IMR-90 (cell line): ENCODE measurements around the gene CHD2. TPM values are rescaled to one million over a fixed set of nuclear protein-coding genes. Genes with fewer than 3 reads are reported as not detected.
A peak's percentile ranks its signal among the peaks of the same experiment; 100 is the strongest.

Source experiments
- ATAC-seq: fragments of 200-7000 bp; cut with Tn5 transposase; 2 replicates; pipeline ENCODE4 v1.9.1; 2020; ENCODE audit warnings: low read depth, mild to moderate bottlenecking, moderate library complexity
- BruUV-seq: library from RNA; stranded (reverse); fragments of 400-500 nt; replicated peaks from 2 replicates; lab custom pipeline; 2021; lab: Mats Ljungman, UMichigan
- CTCF ChIA-PET: fragments of 300-600 bp; formaldehyde crosslinking; extraction: SDS; loops from one replicate; lab custom pipeline; 2021; ENCODE audit warnings: antibody characterized with exemption; lab: Yijun Ruan, JAX
- POLR2A ChIA-PET: fragments of 300-600 bp; sonication (Branson Sonifier 250); formaldehyde crosslinking; loops from one replicate; lab custom pipeline; 2022; ENCODE audit warnings: antibody characterized with exemption; ENCODE audit not compliant: unreplicated experiment; lab: Charles Lee
- DNase-seq: peaks from one replicate; pipeline ENCODE4 v3.0.0; 2013
- H2AFZ ChIP-seq: replicated peaks from 2 replicates; pipeline ENCODE3; 2013; ENCODE audit warnings: low read length, mild to moderate bottlenecking; ENCODE audit not compliant: poor library complexity
- H2AK5ac ChIP-seq: 2 replicates; pipeline ENCODE4 v1.6.1; 2013; ENCODE audit warnings: low read depth, low read length, inconsistent platforms
- H2AK9ac ChIP-seq: replicated peaks from 2 replicates; pipeline ENCODE3; 2013; ENCODE audit warnings: mild to moderate bottlenecking, low read depth, low read length, moderate library complexity; ENCODE audit not compliant: poor library complexity
- H2BK120ac ChIP-seq: 2 replicates; pipeline ENCODE4 v1.6.1; 2013; ENCODE audit warnings: low read depth, low read length, inconsistent platforms
- H2BK15ac ChIP-seq: 3 replicates; pipeline ENCODE4 v1.6.1; 2013; ENCODE audit warnings: low read depth, low read length, inconsistent platforms
- H2BK20ac ChIP-seq: 2 replicates; pipeline ENCODE4 v1.6.1; 2013; ENCODE audit warnings: low read depth, mild to moderate bottlenecking, inconsistent platforms, low read length, moderate library complexity
- H2BK5ac ChIP-seq: 2 replicates; pipeline ENCODE4 v1.6.1; 2013; ENCODE audit warnings: mild to moderate bottlenecking, low read depth, low read length, inconsistent platforms; ENCODE audit not compliant: poor library complexity, severe bottlenecking
- H3K14ac ChIP-seq: replicated peaks from 2 replicates; pipeline ENCODE4 v1.6.1; 2013; ENCODE audit warnings: low read depth, low read length, inconsistent platforms
- H3K18ac ChIP-seq: 2 replicates; pipeline ENCODE4 v1.6.1; 2013; ENCODE audit warnings: low read depth, low read length, control low read depth
- H3K23ac ChIP-seq: 2 replicates; pipeline ENCODE4 v1.6.1; 2013; ENCODE audit warnings: low read depth, low read length, inconsistent platforms
- H3K27ac ChIP-seq: 2 replicates; pipeline ENCODE4 v1.5.1; 2013; ENCODE audit warnings: mild to moderate bottlenecking, control low read depth, low read length; ENCODE audit not compliant: insufficient read depth
- H3K27me3 ChIP-seq: 2 replicates; pipeline ENCODE4 v1.6.1; 2013; ENCODE audit warnings: low read length; ENCODE audit not compliant: control insufficient read depth, insufficient read depth
- H3K36me3 ChIP-seq: 2 replicates; pipeline ENCODE4 v1.6.1; 2013; ENCODE audit warnings: low read length, mixed read lengths; ENCODE audit not compliant: control insufficient read depth, insufficient read depth
- H3K4ac ChIP-seq: 2 replicates; pipeline ENCODE4 v1.6.1; 2013; ENCODE audit warnings: low read depth, low read length, inconsistent platforms
- H3K4me1 ChIP-seq: 2 replicates; pipeline ENCODE4 v1.6.1; 2013; ENCODE audit warnings: low read length, mixed read lengths; ENCODE audit not compliant: control insufficient read depth, insufficient read depth
- H3K4me2 ChIP-seq: 2 replicates; pipeline ENCODE4 v1.6.1; 2013; ENCODE audit warnings: low read depth, mild to moderate bottlenecking, control low read depth, low read length, moderate library complexity
- H3K4me3 ChIP-seq: 2 replicates; pipeline ENCODE4 v1.5.1; 2013; ENCODE audit warnings: low read depth, mild to moderate bottlenecking, control low read depth, low read length, moderate library complexity; ENCODE audit not compliant: insufficient read depth
- H3K56ac ChIP-seq: 2 replicates; pipeline ENCODE4 v1.6.1; 2013; ENCODE audit warnings: low read length, inconsistent platforms; ENCODE audit not compliant: insufficient read depth; ENCODE audit errors: extremely low read depth
- H3K79me1 ChIP-seq, 2 experiments: 2 replicates each; pipeline ENCODE4 v1.6.1; 2013; ENCODE audit warnings: low read length in 2 of 2, inconsistent platforms in 1 of 2, low read depth in 1 of 2
- H3K9ac ChIP-seq: 2 replicates; pipeline ENCODE4 v1.6.1; 2013; ENCODE audit warnings: low read depth, low read length, control low read depth
- H3K9me1 ChIP-seq: 2 replicates; pipeline ENCODE4 v1.6.1; 2013; ENCODE audit warnings: low read length, inconsistent platforms; ENCODE audit not compliant: insufficient read depth
- H3K9me3 ChIP-seq: 2 replicates; pipeline ENCODE4 v1.6.1; 2013; ENCODE audit warnings: low read length; ENCODE audit not compliant: control insufficient read depth, insufficient read depth
- H4K20me1 ChIP-seq: 2 replicates; pipeline ENCODE4 v1.6.1; 2013; ENCODE audit warnings: low read length, inconsistent platforms; ENCODE audit not compliant: insufficient read depth
- H4K5ac ChIP-seq: 2 replicates; pipeline ENCODE4 v1.6.1; 2013; ENCODE audit warnings: mild to moderate bottlenecking, low read depth, low read length, control low read depth
- H4K8ac ChIP-seq, 2 experiments: 2 replicates each; pipeline ENCODE4 v1.6.1; 2013; ENCODE audit warnings: low read depth in 2 of 2, low read length in 2 of 2, control low read depth in 1 of 2, inconsistent platforms in 1 of 2
- H4K91ac ChIP-seq: 2 replicates; pipeline ENCODE4 v1.6.1; 2013; ENCODE audit warnings: low read depth, low read length, inconsistent platforms; ENCODE audit not compliant: insufficient read depth
- CHD1 ChIP-seq: IDR thresholded peaks from 2 replicates; pipeline ENCODE4 v1.6.1; 2012; ENCODE audit warnings: low read depth, low read length, improper control_type of control experiment
- RAD21 ChIP-seq: IDR thresholded peaks from 2 replicates; pipeline ENCODE4 v1.6.1; 2012; ENCODE audit warnings: low read length, improper control_type of control experiment
- RFX5 ChIP-seq: IDR thresholded peaks from 2 replicates; pipeline ENCODE4 v1.8.0; 2012; ENCODE audit warnings: low read depth, mild to moderate bottlenecking, low read length, moderate library complexity
- WGBS, 2 experiments: methylation state at CpG; one replicate each; pipeline versions ENCODE4 v1.1.5 to v1.1.7; 2013; ENCODE audit warnings: missing lambda C conversion rate in 2 of 2; ENCODE audit not compliant: insufficient read length in 1 of 2; ENCODE audit errors: extremely low coverage in 2 of 2; 5-methylcytosine and 5-hydroxymethylcytosine counted together
- dilution Hi-C: fragments of 300-500 bp; cut with HindIII; formaldehyde crosslinking; loops from one replicate; pipeline ENCODE4 v1.14.3; 2018; ENCODE audit warnings: low sequenced_read_pairs; ENCODE audit not compliant: unreplicated experiment
- in situ Hi-C: fragments of 300-500 bp; cut with MboI; formaldehyde crosslinking; loops from 3 replicates; pipeline ENCODE4 v1.14.3; 2019; ENCODE audit warnings: low sequenced_read_pairs, inconsistent platforms, mixed read lengths
- intact Hi-C: fragments of 100-400 bp; cut with micrococcal nuclease; formaldehyde crosslinking; loops from 2 replicates; pipeline ENCODE4 v1.10.0; 2022
- polyA plus RNA-seq, 3 experiments: library from polyadenylated mRNA; depleted of rRNA; stranded (reverse); fragments of >200 nt; gene quantifications; 2 replicates each; pipeline ENCODE4 v1.2.3, GENCODE V29; 2012; ENCODE audit warnings: low replicate concordance in 1 of 3
- total RNA-seq: library from RNA; depleted of rRNA; stranded (reverse); fragments of >200 nt; gene quantifications from 2 replicates; pipeline ENCODE4 v1.2.3, GENCODE V29; 2012

CHD2 gene
- total and polyA plus RNA-seq, 2 of the 4 experiments (the other 2 are of a cell fraction), result 44.9 to 64.7 TPM

DNA sequence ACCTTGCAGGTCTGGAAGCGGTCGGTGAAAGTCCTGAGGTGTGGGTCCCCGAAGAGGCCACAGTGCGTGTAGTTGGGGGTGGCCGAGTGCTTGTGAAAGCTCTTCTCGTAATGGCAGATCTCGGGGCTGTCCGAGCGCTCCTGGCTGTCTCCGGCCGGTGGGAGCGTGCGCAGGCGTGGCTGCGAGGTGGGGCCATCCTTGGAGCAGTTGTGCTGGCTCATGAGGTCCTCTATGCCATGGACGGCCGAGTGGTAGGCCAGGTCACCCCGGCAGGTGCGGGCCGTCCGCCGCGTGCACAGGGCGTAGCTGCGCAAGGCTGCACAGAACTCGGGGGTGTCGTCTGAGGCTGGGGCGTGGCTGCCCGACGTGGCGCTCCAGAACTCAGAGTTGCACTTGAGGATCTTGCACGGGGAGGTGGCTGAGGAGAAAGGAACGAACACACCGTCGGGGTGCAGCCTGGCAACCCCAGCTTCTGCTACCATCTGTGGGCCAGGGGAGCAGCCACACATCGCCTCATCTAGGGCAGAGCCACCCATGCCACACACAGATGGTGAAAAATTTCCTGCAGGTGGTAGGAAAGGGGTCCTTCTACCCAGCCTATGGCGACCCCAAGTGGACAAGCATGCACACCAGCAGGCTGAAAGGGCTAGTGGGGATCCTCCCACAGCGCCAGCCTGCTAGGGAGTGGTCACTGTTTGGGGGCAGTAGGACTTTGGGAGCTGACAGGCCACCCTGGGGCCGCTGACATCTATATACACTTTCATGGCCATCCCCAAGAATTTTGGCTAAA is 152.2 kb downstream of the CHD2 start:
- peaks cover 6% of the 10 kb centered on the region for H3K27me3 ChIP-seq
- no peak overlapping the region for H3K18ac ChIP-seq
- H2BK15ac ChIP-seq, result no peak overlapping the region
- dilution Hi-C loops (no loop called here), in situ Hi-C loops (no loop called here), intact Hi-C loops (no loop called here)
- no peak overlapping the region for H3K14ac ChIP-seq
- POLR2A ChIA-PET, result no interaction called here
- H3K4me2 ChIP-seq, result no peak overlapping the region
- no peak for DNase-seq
- H4K8ac ChIP-seq, result no peak overlapping the region
- H3K9ac ChIP-seq, result no peak overlapping the region
- no peaks in the 10 kb centered on the region for H3K9me1 ChIP-seq
- H4K5ac ChIP-seq, result no peak overlapping the region
- H3K36me3 ChIP-seq, result no peaks in the 10 kb centered on the region
- TF ChIP-seq RFX5 (no peak), CHD1 (no peak), RAD21 (0 out of 2 replicates have a peak, but pooled peaks have one; percentile 13)
- no peaks in the 10 kb centered on the region for H3K4me1 ChIP-seq
- WGBS, 2 experiments, result 88% methylated on average over 21 of the region's 39 CpGs; no CpG with 5 or more reads in 1 of the 2 experiments
- H2BK120ac ChIP-seq, result no peak overlapping the region
- ATAC-seq, result no peak
- no peak overlapping the region for H2AK5ac ChIP-seq
- H4K20me1 ChIP-seq, result no peaks in the 10 kb centered on the region
- CTCF ChIA-PET, result no interaction called here
- no peak overlapping the region for H2AK9ac ChIP-seq
- H2BK20ac ChIP-seq, result no peak overlapping the region
- BruUV-seq, result no TSS peak
- H4K91ac ChIP-seq, result no peak overlapping the region
- H3K79me1 ChIP-seq, result no peaks in the 10 kb centered on the region
- H3K9me3 ChIP-seq, result no peaks in the 10 kb centered on the region
- no peak overlapping the region for H3K4me3 ChIP-seq
- H3K56ac ChIP-seq, result no peak overlapping the region
- H3K27ac ChIP-seq, result no peak overlapping the region
- no peak overlapping the region for H2BK5ac ChIP-seq
- H3K4ac ChIP-seq, result no peak overlapping the region
- H2AFZ ChIP-seq, result no peak overlapping the region
- no peak overlapping the region for H3K23ac ChIP-seq
